Hepatocyte (in vitro differentiated cells): ENCODE results near the gene SMNDC1.

ENCODE experiments used
- CTCF ChIP-seq: fragments of 200-600 bp; sonication (generic); IDR thresholded peaks from 2 replicates; pipeline ENCODE4 v1.5.1; 2016; ENCODE audit warnings: antibody characterized with exemption, mild to moderate bottlenecking; ENCODE audit not compliant: poor library complexity
- EZH2 ChIP-seq: fragments of 200-600 bp; sonication (generic); IDR thresholded peaks from 2 replicates; pipeline ENCODE4 v1.6.1; 2016; ENCODE audit warnings: antibody characterized with exemption, mild to moderate bottlenecking, borderline replicate concordance

- TF ChIP-seq CTCF (no peak), EZH2 (no peak)
Measured at GRCh38 chr10:110310741-110311140, 6.0 kb upstream of the SMNDC1 start.
